ENCODE results near the gene DTD1.

The DTD1 gene

GRCh38 chr20:18663932-18664331, 76.1 kb downstream of the DTD1 start:
- DNase-seq (ENCODE audit: low read depth): no peak

- no peak for DNase-seq (ENCODE audit: low read depth)
Observed at GRCh38 chr20:18665135-18665534, 77.3 kb downstream of the DTD1 start.

GRCh38 chr20:18666803-18667415, 79.1 kb downstream of the DTD1 start:
- DNase-seq (ENCODE audit: low read depth): no peak

GRCh38 chr20:18669241-18670019, 81.6 kb downstream of the DTD1 start:
- no peak for DNase-seq (ENCODE audit: low read depth)

GRCh38 chr20:18671203-18671710, 83.4 kb downstream of the DTD1 start:
- no peak for DNase-seq (ENCODE audit: low read depth)

- no peak for DNase-seq (ENCODE audit: low read depth)
Observed at GRCh38 chr20:18672834-18673233, 85.0 kb downstream of the DTD1 start.

- DNase-seq (ENCODE audit: low read depth): no peak
Observed at GRCh38 chr20:18676396-18676795, 88.5 kb downstream of the DTD1 start.

- DNase-seq (ENCODE audit: low read depth): no peak
Observed at GRCh38 chr20:18677126-18677525, 89.3 kb downstream of the DTD1 start.

- no peak for DNase-seq (ENCODE audit: low read depth)
Observed at GRCh38 chr20:18678549-18679419, 90.9 kb downstream of the DTD1 start.

- no peak for DNase-seq (ENCODE audit: low read depth)
Observed at GRCh38 chr20:18683839-18684238, 96.0 kb downstream of the DTD1 start.

- DNase-seq (ENCODE audit: low read depth): no peak
Observed at GRCh38 chr20:18684775-18685174, 96.9 kb downstream of the DTD1 start.

GRCh38 chr20:18685406-18685805, 97.6 kb downstream of the DTD1 start:
- no peak for DNase-seq (ENCODE audit: low read depth)

- no peak for DNase-seq (ENCODE audit: low read depth)
Observed at GRCh38 chr20:18686696-18687095, 98.8 kb downstream of the DTD1 start.

GRCh38 chr20:18688676-18689075, 100.8 kb downstream of the DTD1 start:
- no peak for DNase-seq (ENCODE audit: low read depth)

GRCh38 chr20:18689557-18689956, 101.7 kb downstream of the DTD1 start:
- DNase-seq (ENCODE audit: low read depth): no peak

GRCh38 chr20:18692447-18692846, 104.6 kb downstream of the DTD1 start:
- DNase-seq (ENCODE audit: low read depth): no peak

GRCh38 chr20:18694071-18694470, 106.2 kb downstream of the DTD1 start:
- DNase-seq (ENCODE audit: low read depth): no peak

- DNase-seq (ENCODE audit: low read depth): no peak
Observed at GRCh38 chr20:18695175-18695574, 107.3 kb downstream of the DTD1 start.

- no peak for DNase-seq (ENCODE audit: low read depth)
Observed at GRCh38 chr20:18698735-18699380, 111.0 kb downstream of the DTD1 start.

GRCh38 chr20:18701969-18702368, 114.1 kb downstream of the DTD1 start:
- DNase-seq (ENCODE audit: low read depth): no peak

GRCh38 chr20:18702736-18703135, 114.9 kb downstream of the DTD1 start:
- DNase-seq (ENCODE audit: low read depth): no peak

GRCh38 chr20:18705490-18705889, 117.6 kb downstream of the DTD1 start:
- DNase-seq (ENCODE audit: low read depth): no peak

Data from stimulated activated CD8-positive, alpha-beta memory T cell treated with anti-CD3 and anti-CD28 coated beads, Interleukin-15, amount 100 ng/mL, for 1 hour (primary cell).